ENCODE data around the gene ARHGEF12. TPM values are rescaled to one million over a fixed set of nuclear protein-coding genes. Genes with fewer than 3 reads are reported as not detected.

ARHGEF12 gene, protein sequence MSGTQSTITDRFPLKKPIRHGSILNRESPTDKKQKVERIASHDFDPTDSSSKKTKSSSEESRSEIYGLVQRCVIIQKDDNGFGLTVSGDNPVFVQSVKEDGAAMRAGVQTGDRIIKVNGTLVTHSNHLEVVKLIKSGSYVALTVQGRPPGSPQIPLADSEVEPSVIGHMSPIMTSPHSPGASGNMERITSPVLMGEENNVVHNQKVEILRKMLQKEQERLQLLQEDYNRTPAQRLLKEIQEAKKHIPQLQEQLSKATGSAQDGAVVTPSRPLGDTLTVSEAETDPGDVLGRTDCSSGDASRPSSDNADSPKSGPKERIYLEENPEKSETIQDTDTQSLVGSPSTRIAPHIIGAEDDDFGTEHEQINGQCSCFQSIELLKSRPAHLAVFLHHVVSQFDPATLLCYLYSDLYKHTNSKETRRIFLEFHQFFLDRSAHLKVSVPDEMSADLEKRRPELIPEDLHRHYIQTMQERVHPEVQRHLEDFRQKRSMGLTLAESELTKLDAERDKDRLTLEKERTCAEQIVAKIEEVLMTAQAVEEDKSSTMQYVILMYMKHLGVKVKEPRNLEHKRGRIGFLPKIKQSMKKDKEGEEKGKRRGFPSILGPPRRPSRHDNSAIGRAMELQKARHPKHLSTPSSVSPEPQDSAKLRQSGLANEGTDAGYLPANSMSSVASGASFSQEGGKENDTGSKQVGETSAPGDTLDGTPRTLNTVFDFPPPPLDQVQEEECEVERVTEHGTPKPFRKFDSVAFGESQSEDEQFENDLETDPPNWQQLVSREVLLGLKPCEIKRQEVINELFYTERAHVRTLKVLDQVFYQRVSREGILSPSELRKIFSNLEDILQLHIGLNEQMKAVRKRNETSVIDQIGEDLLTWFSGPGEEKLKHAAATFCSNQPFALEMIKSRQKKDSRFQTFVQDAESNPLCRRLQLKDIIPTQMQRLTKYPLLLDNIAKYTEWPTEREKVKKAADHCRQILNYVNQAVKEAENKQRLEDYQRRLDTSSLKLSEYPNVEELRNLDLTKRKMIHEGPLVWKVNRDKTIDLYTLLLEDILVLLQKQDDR (N-terminal part only)
- 110 and 136 TPM in 2 replicates for total RNA-seq

DNA sequence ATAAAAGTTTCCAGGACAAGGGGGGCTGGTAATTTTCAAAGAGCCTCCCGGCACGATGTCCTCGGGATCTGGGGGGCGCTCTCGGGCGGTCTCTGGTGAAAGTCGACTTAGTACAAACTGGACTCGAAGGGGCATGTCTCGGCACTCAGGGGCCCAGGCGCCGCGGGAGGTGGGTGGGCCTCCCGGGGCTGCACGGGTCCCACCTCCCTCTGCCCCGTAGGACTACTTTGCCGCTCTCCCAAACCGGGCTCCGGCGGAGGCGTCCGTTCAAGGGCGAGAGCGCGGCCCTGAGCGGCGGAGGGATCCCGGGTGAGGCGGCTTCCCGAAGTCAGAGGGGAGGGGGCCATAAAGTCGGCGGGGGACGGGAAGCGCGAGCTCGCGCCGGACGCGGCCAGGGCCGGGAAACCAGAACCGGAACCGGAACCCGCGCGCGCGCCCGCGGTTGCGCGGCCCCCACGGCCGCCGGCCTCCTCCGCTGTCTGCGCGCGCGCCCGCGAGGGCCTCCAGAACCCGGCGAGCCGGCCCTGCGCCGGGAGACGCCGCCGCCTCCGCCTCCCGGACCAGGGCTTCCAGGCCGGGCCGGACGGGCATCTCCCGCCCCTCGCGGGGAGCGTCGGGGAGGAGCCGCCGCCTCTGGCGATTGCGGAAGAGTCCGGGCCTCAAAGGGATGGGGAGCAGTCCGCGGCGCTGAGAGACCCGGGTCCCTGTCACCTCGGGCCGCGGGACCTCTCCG is at the start of gene ARHGEF12:
Gene ARHGEF12, plus strand, starts transcription at position 506 of the 733 bp plus-strand sequence. CDS start 831 bp downstream, outside the sequence.

DNA sequence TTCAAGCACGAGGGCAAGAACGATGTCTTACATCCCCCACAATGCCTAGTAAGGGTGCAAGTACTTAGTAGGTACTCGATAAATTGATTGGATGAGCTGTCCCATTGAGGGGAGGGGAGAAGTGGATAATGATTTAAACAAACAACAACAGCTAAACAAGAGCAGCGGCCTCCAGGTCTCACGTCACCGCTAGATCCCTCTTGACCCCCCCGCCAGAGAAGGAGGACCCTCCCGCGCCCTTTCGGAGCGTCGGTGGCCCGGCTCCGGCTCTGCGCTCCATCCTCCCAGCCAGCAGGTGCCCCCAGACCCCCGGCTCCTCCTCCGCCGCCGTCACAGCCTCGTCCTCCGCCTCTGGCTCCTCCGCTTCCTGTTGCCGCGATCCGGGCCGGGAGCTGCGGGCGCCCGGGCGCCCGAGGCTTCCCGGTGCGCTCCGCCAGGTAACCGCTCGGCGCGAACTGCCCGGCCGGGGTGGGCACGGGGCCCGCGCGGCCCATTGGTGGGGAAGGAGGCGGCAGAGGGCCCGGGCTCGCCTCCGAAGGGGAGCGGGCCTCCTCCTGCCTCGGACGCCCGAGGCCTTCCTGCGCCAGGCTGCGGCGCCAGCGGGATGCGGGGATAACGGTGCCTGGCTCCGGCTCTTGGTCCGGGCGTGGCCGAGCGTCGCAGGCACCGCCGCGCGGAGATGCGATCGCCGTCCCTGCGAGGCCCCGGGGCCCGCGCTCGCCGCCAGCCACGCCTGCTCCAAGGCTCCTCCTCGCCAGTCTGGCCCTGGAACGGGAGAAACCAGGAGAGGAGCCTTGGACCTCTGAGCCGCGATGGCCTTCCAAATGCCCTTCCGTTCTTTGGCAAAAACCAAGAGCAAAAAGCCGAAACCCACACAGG is 11.0 kb upstream of the ARHGEF12 start, which contains the start of gene TLCD5:
Gene TLCD5, plus strand, starts transcription at position 368 of the 879 bp plus-strand sequence. CDS start 2,143 bp downstream, outside the sequence.

DNA sequence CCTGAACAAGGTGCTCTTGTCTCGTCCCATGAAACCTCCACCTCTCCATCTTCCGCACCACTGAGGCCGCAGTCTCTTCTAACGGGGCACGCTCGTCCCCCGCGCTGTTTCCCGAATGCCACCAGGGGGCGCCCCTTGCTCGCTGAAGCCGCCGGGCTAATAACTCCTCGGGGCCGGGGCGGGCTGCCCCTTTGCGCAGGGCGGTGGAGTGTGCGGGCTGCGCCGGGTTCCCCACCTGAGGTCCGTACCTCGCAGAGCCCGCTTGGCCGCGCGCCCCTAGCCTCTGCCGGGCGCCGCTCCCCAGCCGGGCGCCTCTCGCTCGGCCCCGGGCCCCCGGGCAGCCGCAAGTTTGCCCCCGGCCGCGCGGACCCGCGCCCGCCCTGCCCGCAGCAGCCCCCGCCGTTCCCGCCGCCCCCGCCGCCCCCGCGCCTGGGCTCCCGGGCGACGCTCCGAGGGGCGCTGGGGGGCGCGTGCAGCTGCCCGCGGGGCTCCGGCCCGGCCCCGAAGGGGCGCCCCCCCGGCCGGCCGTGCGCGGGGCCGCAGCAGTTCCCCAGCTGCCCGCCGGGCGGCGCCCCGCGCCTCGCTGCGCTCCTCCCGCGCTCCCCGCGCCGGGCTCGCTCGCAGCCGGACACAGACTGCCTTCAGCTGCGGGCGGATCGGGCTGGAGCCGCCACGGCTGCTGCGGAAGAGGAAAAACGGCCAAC is 175.1 kb downstream of the ARHGEF12 start, which contains the start of gene GRIK4:
Gene GRIK4, plus strand, starts transcription at position 633 of the 704 bp plus-strand sequence. CDS start 148,571 bp downstream, outside the sequence.

Other genes starting within 250 kb of the ARHGEF12 start
- 0.13 TPM in 1 of 2 replicates, not detected in the other for gene TRIM29, start 198.3 kb upstream of the ARHGEF12 start, total RNA-seq
- 14.0 and 22.1 TPM in 2 replicates for gene OAF, start 125.4 kb upstream of the ARHGEF12 start, total RNA-seq
- gene POU2F3, start 96.3 kb upstream of the ARHGEF12 start, total RNA-seq = not detected in 2 replicates
- 6.1 and 7.6 TPM in 2 replicates for gene TLCD5, start 11.1 kb upstream of the ARHGEF12 start, total RNA-seq
- gene GRIK4, start 175.3 kb downstream of the ARHGEF12 start, total RNA-seq = under 0.01 TPM in 1 of 2 replicates, not detected in the other